Measurements from ENCODE around the gene ZNF302. TPM values are rescaled to one million over a fixed set of nuclear protein-coding genes. Genes with fewer than 3 reads are reported as not detected.
"Not testable (repeated sequence)": the region's sequence is repeated elsewhere in the genome, so short reads cannot be mapped to it uniquely, and the experiment has no call there.

ZNF302 gene
- total RNA-seq, 2 experiments from 2014 or later, result 17.1 to 17.6 TPM

- CTCF ChIA-PET, result interaction anchor here (0.6 to 0.7 kb wide), 2 partner anchors 22 to 132 kb away, joined by 3 read pairs; no protein-coding TSS in a partner anchor
- peak; percentile 71 for DNase-seq
- intact Hi-C loops (cut with DNase I, micrococcal nuclease), result loop anchor here in 1 of 2 experiments (1.0 kb wide), 1 partner anchor 24 kb away; no protein-coding TSS in a partner anchor
Observed at GRCh38 chr19:34662919-34663318, 14.6 kb upstream of the ZNF302 start.

GRCh38 chr19:34664168-34664567 is 13.3 kb upstream of the ZNF302 start:
- no peak overlapping the region for H3K27ac Mint-ChIP-seq

More at GRCh38 chr19:34662919-34663318, 14.6 kb upstream of the ZNF302 start:
- Mint-ChIP-seq H3K4me1 (peaks cover 22% of the 10 kb centered on the region), H3K36me3 (ENCODE audit: low read depth) (no peaks in the 10 kb centered on the region), H3K4me3 (no peak overlapping the region), H3K27me3 (peaks cover 3% of the 10 kb centered on the region), H3K9me3 (ENCODE audit: low read depth) (peaks cover 2% of the 10 kb centered on the region), H3K27ac (peak overlapping the region; percentile 21)
- POLR2A ChIA-PET, result no interaction called here
- peak; percentile 99 for ATAC-seq

GRCh38 chr19:34664870-34665269 is 12.6 kb upstream of the ZNF302 start:
- Mint-ChIP-seq H3K4me3 (no peak overlapping the region), H3K36me3 (ENCODE audit: low read depth) (no peaks in the 10 kb centered on the region), H3K27ac (no peak overlapping the region), H3K4me1 (peaks cover 22% of the 10 kb centered on the region), H3K27me3 (no peaks in the 10 kb centered on the region), H3K9me3 (ENCODE audit: low read depth) (peaks cover 2% of the 10 kb centered on the region)
- ATAC-seq (no peak), DNase-seq (no peak)
- ChIA-PET CTCF (no interaction called here), POLR2A (no interaction called here)
- intact Hi-C loops (cut with DNase I, micrococcal nuclease), result no loop called here

More at GRCh38 chr19:34664168-34664567, 13.3 kb upstream of the ZNF302 start:
- DNase-seq (no peak), ATAC-seq (no peak)
- intact Hi-C loops (cut with DNase I, micrococcal nuclease), result no loop called here
- ChIA-PET POLR2A (no interaction called here), CTCF (no interaction called here)
- no peak overlapping the region for H3K4me3 Mint-ChIP-seq
- H3K4me1 Mint-ChIP-seq, result peaks cover 22% of the 10 kb centered on the region
- H3K36me3 Mint-ChIP-seq (ENCODE audit: low read depth), result no peaks in the 10 kb centered on the region
- no peaks in the 10 kb centered on the region for H3K27me3 Mint-ChIP-seq
- peaks cover 2% of the 10 kb centered on the region for H3K9me3 Mint-ChIP-seq (ENCODE audit: low read depth)

- H3K9me3 Mint-ChIP-seq (ENCODE audit: low read depth); CTCF ChIA-PET; H3K4me3 Mint-ChIP-seq; H3K27ac Mint-ChIP-seq; ATAC-seq; DNase-seq; intact Hi-C loops (cut with DNase I, micrococcal nuclease); H3K36me3 Mint-ChIP-seq (ENCODE audit: low read depth); H3K27me3 Mint-ChIP-seq; POLR2A ChIA-PET: not testable (repeated sequence)
- H3K4me1 Mint-ChIP-seq, result peaks cover 22% of the 10 kb centered on the region
Observed at GRCh38 chr19:34665275-34665674, 12.2 kb upstream of the ZNF302 start.

GRCh38 chr19:34666200-34666957 is 11.1 kb upstream of the ZNF302 start:
- intact Hi-C loops (cut with DNase I, micrococcal nuclease), result no loop called here
- DNase-seq, result no peak
- Mint-ChIP-seq H3K36me3 (ENCODE audit: low read depth) (no peaks in the 10 kb centered on the region), H3K27ac (no peak overlapping the region), H3K4me3 (no peak overlapping the region), H3K9me3 (ENCODE audit: low read depth) (no peaks in the 10 kb centered on the region), H3K4me1 (peaks cover 22% of the 10 kb centered on the region), H3K27me3 (no peaks in the 10 kb centered on the region)
- no peak for ATAC-seq
- ChIA-PET CTCF (no interaction called here), POLR2A (no interaction called here)

- DNase-seq (no peak), ATAC-seq (no peak)
- no peaks in the 10 kb centered on the region for H3K9me3 Mint-ChIP-seq (ENCODE audit: low read depth)
- CTCF ChIA-PET, result no interaction called here
- no peaks in the 10 kb centered on the region for H3K27me3 Mint-ChIP-seq
- H3K27ac Mint-ChIP-seq, result peak overlapping the region; percentile 37
- POLR2A ChIA-PET, result no interaction called here
- H3K36me3 Mint-ChIP-seq (ENCODE audit: low read depth), result no peaks in the 10 kb centered on the region
- peaks cover 22% of the 10 kb centered on the region for H3K4me1 Mint-ChIP-seq
- no peak overlapping the region for H3K4me3 Mint-ChIP-seq
- intact Hi-C loops (cut with DNase I, micrococcal nuclease), result no loop called here
Observed at GRCh38 chr19:34666958-34667265, 10.6 kb upstream of the ZNF302 start.

- CTCF ChIA-PET, result interaction anchor here (1.2 kb wide), 1 partner anchor 19 kb away, joined by 3 read pairs; no protein-coding TSS in a partner anchor
- ATAC-seq (no peak), DNase-seq (no peak)
- Mint-ChIP-seq H3K4me3 (peak overlapping the region; percentile 35), H3K27ac (peak overlapping the region; percentile 69), H3K9me3 (ENCODE audit: low read depth) (no peaks in the 10 kb centered on the region), H3K4me1 (peaks cover 22% of the 10 kb centered on the region), H3K27me3 (no peaks in the 10 kb centered on the region), H3K36me3 (ENCODE audit: low read depth) (no peaks in the 10 kb centered on the region)
- intact Hi-C loops (cut with DNase I, micrococcal nuclease), result no loop called here
- POLR2A ChIA-PET, result no interaction called here
Observed at GRCh38 chr19:34667349-34668076, 10.0 kb upstream of the ZNF302 start.

GRCh38 chr19:34668077-34668689 is 9.3 kb upstream of the ZNF302 start:
- H3K9me3 Mint-ChIP-seq (ENCODE audit: low read depth); H3K36me3 Mint-ChIP-seq (ENCODE audit: low read depth); DNase-seq; intact Hi-C loops (cut with DNase I, micrococcal nuclease); ATAC-seq; POLR2A ChIA-PET; H3K27ac Mint-ChIP-seq; H3K4me3 Mint-ChIP-seq; H3K27me3 Mint-ChIP-seq: not testable (repeated sequence)
- CTCF ChIA-PET, result interaction anchor here (0.7 to 1.2 kb wide), 2 partner anchors 20 to 108 kb away, joined by 3 read pairs; no protein-coding TSS in a partner anchor
- H3K4me1 Mint-ChIP-seq, result peaks cover 16% of the 10 kb centered on the region

GRCh38 chr19:34668690-34669089 is 8.8 kb upstream of the ZNF302 start:
- intact Hi-C loops (cut with DNase I, micrococcal nuclease); DNase-seq; ATAC-seq; H3K4me3 Mint-ChIP-seq; H3K27ac Mint-ChIP-seq; H3K27me3 Mint-ChIP-seq; POLR2A ChIA-PET; H3K9me3 Mint-ChIP-seq (ENCODE audit: low read depth); H3K36me3 Mint-ChIP-seq (ENCODE audit: low read depth): not testable (repeated sequence)
- CTCF ChIA-PET, result interaction anchor here (0.7 to 1.2 kb wide), 2 partner anchors 20 to 108 kb away, joined by 3 read pairs; no protein-coding TSS in a partner anchor
- peaks cover 11% of the 10 kb centered on the region for H3K4me1 Mint-ChIP-seq

- intact Hi-C loops (cut with DNase I, micrococcal nuclease), result no loop called here
- POLR2A ChIA-PET, result no interaction called here
- H3K4me3 Mint-ChIP-seq, result no peak overlapping the region
- ATAC-seq (no peak), DNase-seq (no peak)
- H3K4me1 Mint-ChIP-seq, result peaks cover 11% of the 10 kb centered on the region
- H3K27ac Mint-ChIP-seq, result no peak overlapping the region
- CTCF ChIA-PET, result no interaction called here
- H3K27me3 Mint-ChIP-seq, result no peaks in the 10 kb centered on the region
- peaks cover 2% of the 10 kb centered on the region for H3K36me3 Mint-ChIP-seq (ENCODE audit: low read depth)
- no peaks in the 10 kb centered on the region for H3K9me3 Mint-ChIP-seq (ENCODE audit: low read depth)
Observed at GRCh38 chr19:34669305-34669704, 8.2 kb upstream of the ZNF302 start.

GRCh38 chr19:34671972-34672371 is 5.5 kb upstream of the ZNF302 start:
- Mint-ChIP-seq H3K36me3 (ENCODE audit: low read depth) (peaks cover 11% of the 10 kb centered on the region), H3K4me1 (peaks cover 10% of the 10 kb centered on the region), H3K27ac (no peak overlapping the region), H3K27me3 (no peaks in the 10 kb centered on the region), H3K4me3 (no peak overlapping the region), H3K9me3 (ENCODE audit: low read depth) (peaks cover 3% of the 10 kb centered on the region)
- no peak for ATAC-seq
- ChIA-PET POLR2A (no interaction called here), CTCF (interaction anchor here (1.5 kb wide), 1 partner anchor 31 kb away, joined by 6 read pairs; no protein-coding TSS in a partner anchor)
- intact Hi-C loops (cut with DNase I, micrococcal nuclease), result no loop called here
- no peak for DNase-seq

Data from activated CD4-positive, alpha-beta T cell treated with anti-CD3 and anti-CD28 coated beads for 36 hours (primary cell).